ENCODE data around the gene ZNF148. TPM values are rescaled to one million over a fixed set of nuclear protein-coding genes. Genes with fewer than 3 reads are reported as not detected.

ZNF148 gene
- total RNA-seq, 2 donors from 2014 or later = 35.4 to 50.1 TPM

- TF ChIP-seq CTCF (IDR thresholded peaks at IDR 0.05) = no peak
- Histone ChIP-seq H3K9ac (ENCODE audit: low read depth in 2 of 2, low read length in 2 of 2) (no peak overlapping the region), H3K36me3 (no peaks in the 10 kb centered on the region), H3K27me3 (no peaks in the 10 kb centered on the region), H3K4me1 (peaks cover 4% of the 10 kb centered on the region), H3K27ac (no peak overlapping the region), H3K9me3 (no peaks in the 10 kb centered on the region), H3K4me3 (no peak overlapping the region)
- intact Hi-C loops (cut with DNase I) = no loop called here
- no peak for DNase-seq
These were observed 118.5 kb downstream of the ZNF148 start for GRCh38 chr3:125256675-125257074.

GRCh38 chr3:125250973-125251372 lies 124.2 kb downstream of the ZNF148 start:
- Histone ChIP-seq H3K9ac (ENCODE audit: low read depth in 2 of 2, low read length in 2 of 2) (no peak overlapping the region), H3K36me3 (no peaks in the 10 kb centered on the region), H3K4me3 (no peak overlapping the region), H3K27ac (no peak overlapping the region), H3K27me3 (no peaks in the 10 kb centered on the region), H3K4me1 (no peaks in the 10 kb centered on the region), H3K9me3 (no peaks in the 10 kb centered on the region)
- no peak for DNase-seq
- intact Hi-C loops (cut with DNase I) = no loop called here
- TF ChIP-seq CTCF (IDR thresholded peaks at IDR 0.05) = no peak

- Histone ChIP-seq H3K27ac (no peak overlapping the region), H3K9me3 (no peaks in the 10 kb centered on the region), H3K36me3 (no peaks in the 10 kb centered on the region), H3K4me3 (no peak overlapping the region), H3K27me3 (no peaks in the 10 kb centered on the region), H3K4me1 (no peaks in the 10 kb centered on the region), H3K9ac (ENCODE audit: low read depth in 2 of 2, low read length in 2 of 2) (no peak overlapping the region)
- intact Hi-C loops (cut with DNase I) = no loop called here
- DNase-seq = no peak
- TF ChIP-seq CTCF (IDR thresholded peaks at IDR 0.05) = no peak
These were observed 128.9 kb downstream of the ZNF148 start for GRCh38 chr3:125246237-125246636.

GRCh38 chr3:125245521-125245920 lies 129.6 kb downstream of the ZNF148 start:
- no peak for TF ChIP-seq CTCF (IDR thresholded peaks at IDR 0.05)
- intact Hi-C loops (cut with DNase I) = no loop called here

GRCh38 chr3:125240496-125240895 lies 134.6 kb downstream of the ZNF148 start:
- H3K36me3 ChIP-seq = no peaks in the 10 kb centered on the region
- DNase-seq = no peak
- intact Hi-C loops (cut with DNase I) = no loop called here

More at GRCh38 chr3:125245521-125245920, 129.6 kb downstream of the ZNF148 start:
- no peak overlapping the region for H3K27ac ChIP-seq
- H3K27me3 ChIP-seq = no peaks in the 10 kb centered on the region
- H3K36me3 ChIP-seq = no peaks in the 10 kb centered on the region
- H3K4me1 ChIP-seq = no peaks in the 10 kb centered on the region
- no peak overlapping the region for H3K4me3 ChIP-seq
- DNase-seq = no peak
- H3K9me3 ChIP-seq = no peaks in the 10 kb centered on the region
- no peak overlapping the region for H3K9ac ChIP-seq (ENCODE audit: low read depth in 2 of 2, low read length in 2 of 2)

More at GRCh38 chr3:125240496-125240895, 134.6 kb downstream of the ZNF148 start:
- no peak for TF ChIP-seq CTCF (IDR thresholded peaks at IDR 0.05)
- Histone ChIP-seq H3K27ac (no peak overlapping the region), H3K27me3 (no peaks in the 10 kb centered on the region), H3K4me1 (no peaks in the 10 kb centered on the region), H3K9ac (ENCODE audit: low read depth in 2 of 2, low read length in 2 of 2) (no peak overlapping the region), H3K9me3 (no peaks in the 10 kb centered on the region), H3K4me3 (no peak overlapping the region)
